Stimulated activated CD4-positive, alpha-beta T cell treated with anti-CD3 and anti-CD28 coated beads, Interleukin-15, amount 100 ng/mL, for 48 hours (primary cell): Measurements from ENCODE around the gene EVL.
"Not testable (repeated sequence)": the region's sequence is repeated elsewhere in the genome, so short reads cannot be mapped to it uniquely, and the experiment has no call there.

ENCODE experiments used
- DNase-seq, 2 donors: peaks; one replicate each; pipeline ENCODE4 v3.0.0-alpha.2; 2020; ENCODE audit warnings: low read depth in 2 of 2

EVL gene

GRCh38 chr14:100038065-100038464, 27.2 kb upstream of the EVL start:
- DNase-seq, result no peak

DNA sequence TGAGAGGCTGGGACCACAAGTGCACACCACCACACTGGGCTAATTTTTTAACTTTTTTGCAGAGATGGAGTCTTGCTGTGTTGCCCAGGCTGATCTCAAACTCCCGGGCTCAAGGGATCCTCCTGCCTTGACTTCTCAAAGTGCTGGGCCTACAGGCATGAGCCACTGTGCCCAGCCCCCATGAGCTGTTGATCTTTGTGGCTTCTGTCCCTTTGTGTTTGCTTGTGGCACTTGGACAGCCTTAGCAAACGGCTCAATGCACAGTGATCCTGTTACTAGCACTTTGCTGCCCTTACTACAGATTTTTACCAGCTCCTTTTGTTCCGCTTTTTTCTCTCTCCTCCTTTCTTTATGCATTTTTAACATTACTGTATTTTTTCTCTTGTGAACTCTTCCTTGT, 25.3 kb upstream of the EVL start:
- no peak for DNase-seq

- DNase-seq, result no peak
Measured at GRCh38 chr14:100041271-100041670, 24.0 kb upstream of the EVL start.

DNA sequence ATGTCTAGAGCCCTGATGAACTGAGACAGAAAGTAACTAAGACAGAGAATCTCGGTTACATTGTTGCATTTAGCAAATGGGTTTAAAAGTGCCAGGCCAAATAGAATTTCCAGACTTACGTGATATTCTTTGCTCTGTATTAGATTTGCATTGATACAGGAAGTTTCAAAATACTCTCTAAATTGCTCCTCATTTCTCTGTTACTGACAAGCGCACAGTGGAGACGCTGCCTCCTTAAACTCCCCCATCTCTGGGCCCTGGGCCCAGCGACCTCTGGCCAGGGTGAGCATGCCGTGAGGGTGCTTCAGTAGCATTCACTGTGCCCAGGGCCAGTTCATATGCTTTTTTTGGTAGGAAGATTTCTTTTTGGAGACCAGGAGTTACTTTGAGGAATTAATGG, 22.9 kb upstream of the EVL start:
- DNase-seq, result no peak

DNA sequence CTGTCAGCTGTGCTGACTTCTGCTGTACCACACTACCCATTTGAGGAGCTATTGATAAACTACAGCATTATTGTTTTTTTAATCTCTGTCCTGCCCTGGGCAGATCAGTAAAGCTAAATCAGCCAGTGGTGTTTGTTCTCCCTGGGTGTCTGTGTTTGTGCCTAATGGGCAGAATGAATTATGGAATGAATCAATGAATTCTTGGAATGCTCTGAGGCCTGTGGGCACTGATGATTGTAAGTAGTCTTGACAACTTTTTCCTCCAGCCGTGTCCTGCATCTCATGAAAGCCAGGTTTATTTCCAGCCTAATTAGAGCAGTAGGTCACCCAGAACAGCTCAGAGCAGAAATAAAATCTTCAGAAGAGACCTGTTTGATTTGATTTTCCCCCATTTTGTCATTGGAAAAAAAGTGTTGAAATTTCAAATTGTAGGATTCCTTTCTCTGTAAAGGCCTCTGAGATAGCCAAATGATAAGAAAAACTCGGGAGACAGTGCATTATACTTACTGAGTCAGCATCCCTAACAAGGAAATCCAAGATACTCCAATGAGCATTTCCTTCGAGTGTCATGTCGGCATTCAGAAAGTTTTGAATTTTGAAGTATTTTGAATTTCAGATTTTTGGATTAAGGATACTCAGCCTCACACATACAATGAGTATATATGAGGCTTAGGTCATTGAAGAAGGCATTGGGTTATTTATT, 19.4 kb upstream of the EVL start:
- DNase-seq, result no peak

DNA sequence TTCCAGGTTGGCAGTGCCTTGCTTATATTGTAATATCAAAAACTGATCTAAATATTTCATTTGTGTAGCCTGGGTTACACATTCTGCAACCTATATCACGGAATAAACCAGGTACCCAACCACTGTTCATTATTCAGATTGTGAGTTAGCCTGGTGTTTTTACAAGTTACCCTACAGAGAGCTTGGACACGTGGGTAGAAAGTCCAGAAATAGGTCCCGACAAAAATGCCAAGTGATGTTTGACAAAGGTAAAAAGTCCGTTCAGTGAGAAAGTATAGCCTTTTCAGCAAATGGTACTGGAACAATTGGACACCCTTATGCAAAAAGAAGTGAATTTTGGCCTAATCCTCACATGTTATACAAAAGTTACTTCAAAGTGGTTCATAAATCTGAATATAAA, 17.6 kb upstream of the EVL start:
- DNase-seq, result no peak

GRCh38 chr14:100048786-100049185, 16.4 kb upstream of the EVL start:
- DNase-seq, result no peak

- no peak for DNase-seq
Measured at GRCh38 chr14:100049220-100049619, 16.0 kb upstream of the EVL start.

DNA sequence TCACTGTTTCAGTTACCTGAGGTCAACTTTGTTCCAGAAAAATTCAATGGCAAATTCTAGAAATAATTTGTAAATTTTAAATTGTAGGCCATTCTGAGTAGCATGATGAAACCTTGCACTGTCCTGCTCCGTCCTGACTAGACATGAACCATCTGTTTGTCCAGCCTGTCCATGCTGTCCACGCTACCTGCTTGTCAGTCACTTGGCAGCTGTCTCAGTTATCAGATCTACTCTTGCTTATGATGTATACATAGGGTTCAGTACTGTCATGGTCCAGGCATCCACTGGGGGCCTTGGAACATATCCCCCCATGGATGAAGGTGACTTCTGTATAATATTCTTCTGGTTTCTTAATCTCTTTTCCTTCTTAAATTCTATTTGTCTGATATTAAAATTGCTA, 14.1 kb upstream of the EVL start:
- DNase-seq, result no peak

GRCh38 chr14:100051543-100051942, 13.7 kb upstream of the EVL start:
- no peak for DNase-seq

DNA sequence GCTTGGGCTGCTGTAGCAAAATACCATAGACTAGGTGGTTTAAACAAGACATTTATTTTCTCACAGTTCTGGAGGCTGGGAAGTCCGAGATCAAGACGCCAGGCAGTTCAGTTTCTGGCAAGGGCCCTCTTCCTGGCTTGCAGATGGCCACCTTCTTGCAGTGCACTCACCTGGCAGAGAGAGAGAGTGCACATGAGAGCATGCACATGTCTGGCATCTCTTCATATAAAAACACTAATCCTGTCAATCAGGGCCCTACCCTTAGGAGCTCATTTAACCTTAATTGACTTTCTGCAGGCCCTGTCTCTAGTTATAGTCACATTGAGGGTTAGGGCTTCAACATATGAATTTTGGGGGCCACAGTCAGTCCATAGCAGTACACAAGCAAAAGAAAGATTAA, 12.4 kb upstream of the EVL start:
- no peak for DNase-seq

GRCh38 chr14:100054316-100055075, 10.7 kb upstream of the EVL start:
- DNase-seq, result no peak

GRCh38 chr14:100056431-100056830, 8.8 kb upstream of the EVL start:
- DNase-seq, result no peak

DNA sequence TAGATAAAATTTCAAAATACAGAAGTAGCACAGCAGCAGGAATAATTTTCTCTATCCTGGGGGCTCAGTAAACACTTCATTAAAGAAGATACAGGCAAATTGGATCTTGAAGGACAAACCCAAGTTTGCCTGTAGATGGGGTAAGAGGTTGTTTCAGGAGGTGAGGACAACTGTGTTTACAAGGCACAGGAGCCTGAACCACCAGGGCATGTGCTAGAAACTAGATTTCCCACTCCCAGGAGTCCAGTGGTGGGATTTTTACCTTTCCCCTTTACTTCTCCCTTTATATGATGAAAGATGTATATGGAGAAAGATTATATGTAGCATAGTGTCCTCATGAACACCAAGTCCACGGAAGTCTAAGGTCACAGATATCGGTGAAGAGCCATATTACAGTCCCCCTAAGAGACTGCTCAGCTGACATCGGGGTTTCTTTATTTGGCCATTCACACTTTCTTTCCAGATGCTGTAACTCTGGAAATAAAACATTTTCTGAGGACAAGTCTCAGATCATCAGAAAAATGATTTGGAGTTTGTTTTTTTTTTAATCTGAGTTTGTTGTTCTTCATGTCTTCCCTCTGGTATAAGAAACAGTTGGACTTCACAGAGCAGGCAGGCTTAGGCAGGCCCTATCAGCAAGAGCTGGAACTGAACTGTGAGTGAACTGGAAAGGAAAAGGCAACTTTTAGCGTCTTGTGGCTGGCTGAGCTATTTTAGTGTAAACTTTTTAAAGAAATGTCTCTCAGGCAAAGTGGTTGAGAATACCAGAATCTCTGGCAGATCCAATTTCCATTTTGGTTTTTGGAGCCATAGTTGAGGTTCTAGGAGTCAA, 8.0 kb upstream of the EVL start:
- DNase-seq, result no peak

DNA sequence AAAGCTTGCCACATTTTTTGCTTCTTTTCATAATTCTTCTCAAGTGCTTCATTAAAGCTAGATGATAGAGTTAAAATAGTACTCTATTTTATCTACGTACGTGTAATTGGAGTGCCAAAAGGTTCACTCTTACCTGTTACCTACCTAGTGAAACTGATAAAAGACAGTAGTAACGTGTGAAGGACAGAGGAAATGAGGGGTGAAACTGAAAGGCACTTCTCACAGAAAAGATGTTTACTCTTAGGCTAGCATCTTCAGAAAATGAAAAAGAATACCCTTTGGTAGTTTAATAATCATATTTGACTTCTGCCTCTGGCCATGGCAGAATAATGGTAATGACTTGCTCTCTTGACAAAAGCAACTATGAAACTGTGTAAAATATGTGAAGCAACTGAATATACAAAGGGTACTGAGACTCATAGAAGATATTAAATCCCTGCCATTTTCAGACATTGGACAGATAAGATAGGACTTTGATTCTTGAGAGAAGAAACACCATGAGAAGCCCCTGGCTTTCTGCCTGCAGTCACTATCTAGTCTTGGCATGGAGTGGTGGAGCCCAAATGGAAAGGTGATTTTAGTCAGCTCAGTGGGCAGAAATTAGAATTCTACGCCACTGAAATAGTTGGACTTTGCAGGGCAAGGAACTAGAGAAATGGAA, 6.3 kb upstream of the EVL start:
- DNase-seq, result no peak

DNA sequence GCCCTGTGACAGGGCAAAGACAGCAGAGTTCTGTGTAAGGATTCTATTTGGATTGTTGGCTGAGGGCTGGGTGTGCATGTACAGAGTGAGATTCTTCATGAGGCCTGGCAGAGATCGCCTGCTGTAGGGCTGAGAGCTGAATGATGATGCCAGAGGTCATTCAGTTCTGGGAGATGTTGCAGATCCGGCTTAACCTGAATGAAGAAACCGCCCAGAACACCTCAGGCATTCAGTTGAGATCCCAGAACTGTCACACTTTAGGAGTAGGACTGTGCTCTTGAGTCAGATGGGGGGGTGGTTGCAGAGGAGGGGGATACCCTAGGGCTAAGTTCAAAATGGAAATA, 5.8 kb upstream of the EVL start:
- DNase-seq, result no peak

GRCh38 chr14:100060760-100061159, 4.5 kb upstream of the EVL start:
- no peak for DNase-seq

DNA sequence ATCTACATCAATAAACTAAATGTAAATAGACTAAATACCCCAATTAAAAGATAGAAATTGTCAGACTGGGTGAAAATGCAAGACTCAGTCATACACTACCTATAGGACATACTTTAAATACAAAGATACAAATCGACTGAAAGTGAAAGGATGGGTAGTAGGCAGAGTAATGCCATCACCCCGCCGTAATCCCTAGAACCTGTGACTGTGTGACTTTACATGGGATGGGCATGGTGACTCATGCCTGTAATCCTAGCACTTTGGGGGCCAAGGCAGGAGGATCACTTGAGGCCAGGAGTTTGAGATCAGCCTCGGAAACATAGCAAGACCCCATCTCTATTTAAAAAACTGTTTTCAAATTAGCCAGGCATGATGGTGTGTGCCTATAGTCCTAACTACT, 2.6 kb upstream of the EVL start:
- no peak for DNase-seq

- DNase-seq, result no peak
Measured at GRCh38 chr14:100063314-100063941, 1.8 kb upstream of the EVL start.

DNA sequence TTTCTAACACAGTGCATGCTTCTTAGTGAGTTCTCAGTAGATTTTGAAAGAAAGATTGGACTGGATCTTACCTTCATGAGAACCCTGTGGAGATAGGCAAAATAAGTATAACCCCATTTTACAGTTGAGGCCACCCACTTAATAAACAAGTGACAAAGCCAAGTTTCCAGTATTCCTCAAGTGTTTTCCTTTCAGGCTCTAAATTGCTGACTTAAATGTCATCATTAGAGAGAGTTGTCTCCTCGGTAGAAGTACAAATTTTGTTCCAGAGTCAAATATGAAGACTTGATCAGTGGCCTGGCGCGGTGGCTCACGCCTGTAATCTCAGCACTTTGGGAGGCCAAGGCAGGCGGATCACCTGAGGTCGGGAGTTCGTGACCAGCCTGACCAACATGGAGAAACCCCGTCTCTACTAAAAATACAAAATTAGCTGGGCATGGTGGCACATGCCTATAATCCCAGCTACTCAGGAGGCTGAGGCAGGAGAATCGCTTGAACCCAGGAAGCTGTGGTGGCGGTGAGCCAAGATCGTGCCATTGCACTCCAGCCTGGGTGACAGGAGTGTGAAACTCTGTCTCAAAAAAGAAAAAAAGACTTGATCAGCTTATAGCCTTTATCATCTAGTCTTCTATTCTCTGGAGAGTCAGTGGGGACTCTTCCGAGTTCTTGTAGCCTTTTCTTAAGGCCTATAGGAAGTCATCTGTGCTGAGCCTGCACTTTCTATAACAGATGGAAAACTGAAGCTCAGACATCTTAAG, 708 bp upstream of the EVL start:
- not testable (repeated sequence) for DNase-seq

- DNase-seq, result peak; percentile 70 to 73
Measured at GRCh38 chr14:100065942-100066574, 836 bp downstream of the EVL start.
